Right lung (tissue), 5 donors: ENCODE results near the gene ATF7. TPM values are rescaled to one million over a fixed set of nuclear protein-coding genes. Genes with fewer than 3 reads are reported as not detected.
"Not testable (repeated sequence)": the region's sequence is repeated elsewhere in the genome, so short reads cannot be mapped to it uniquely, and the experiment has no call there.

Experiments
- DNase-seq, 2 donors: peaks; one replicate each; pipeline ENCODE4 v3.0.0-alpha.2; 2013
- polyA plus RNA-seq, 5 donors: library from polyadenylated mRNA; unstranded; fragments of 120-200 nt; gene quantifications; one replicate each; pipeline versions ENCODE4 v1.2.1 to v1.2.3, GENCODE V29; 2013; ENCODE audit warnings: inconsistent platforms in 1 of 5, low replicate concordance in 1 of 5; ENCODE audit not compliant: insufficient read length in 5 of 5, insufficient read depth in 1 of 5

The ATF7 gene
- polyA plus RNA-seq, 5 donors: 50.6 to 77.4 (median 64.1) TPM

GRCh38 chr12:53635708-53636107 lies 9.5 kb upstream of the ATF7 start:
- not testable (repeated sequence) for DNase-seq

GRCh38 chr12:53631721-53632120 lies 5.5 kb upstream of the ATF7 start:
- DNase-seq: no peak

- DNase-seq: no peak
Observed at GRCh38 chr12:53627919-53628318, 1.7 kb upstream of the ATF7 start.

GRCh38 chr12:53626702-53627169 lies 554 bp upstream of the ATF7 start:
- no peak for DNase-seq

GRCh38 chr12:53625373-53625945 lies 723 bp downstream of the ATF7 start:
- no peak for DNase-seq

GRCh38 chr12:53624956-53625355 lies 1.2 kb downstream of the ATF7 start:
- DNase-seq: peak in 1 of 2 donors; percentile 7

- peak; percentile 33 to 36 for DNase-seq
Observed at GRCh38 chr12:53624458-53624857, 1.7 kb downstream of the ATF7 start.

- DNase-seq: peak; percentile 54 to 67
Observed at GRCh38 chr12:53623548-53624385, 2.4 kb downstream of the ATF7 start.

GRCh38 chr12:53622724-53623123 lies 3.5 kb downstream of the ATF7 start:
- DNase-seq: no peak

GRCh38 chr12:53618275-53618674 lies 7.9 kb downstream of the ATF7 start:
- no peak for DNase-seq

- no peak for DNase-seq
Observed at GRCh38 chr12:53617700-53618099, 8.5 kb downstream of the ATF7 start.

- no peak for DNase-seq
Observed at GRCh38 chr12:53616950-53617349, 9.2 kb downstream of the ATF7 start.

- no peak for DNase-seq
Observed at GRCh38 chr12:53613821-53614220, 12.4 kb downstream of the ATF7 start.

GRCh38 chr12:53612978-53613377 lies 13.2 kb downstream of the ATF7 start:
- DNase-seq: no peak

GRCh38 chr12:53611304-53611703 lies 14.9 kb downstream of the ATF7 start:
- no peak for DNase-seq

GRCh38 chr12:53606688-53607087 lies 19.5 kb downstream of the ATF7 start:
- DNase-seq: not testable (repeated sequence)

- DNase-seq: no peak
Observed at GRCh38 chr12:53604581-53604980, 21.6 kb downstream of the ATF7 start.

GRCh38 chr12:53603804-53604203 lies 22.4 kb downstream of the ATF7 start:
- no peak for DNase-seq

GRCh38 chr12:53603196-53603595 lies 23.0 kb downstream of the ATF7 start:
- no peak for DNase-seq

GRCh38 chr12:53602176-53602864 lies 23.9 kb downstream of the ATF7 start:
- no peak for DNase-seq

GRCh38 chr12:53601296-53601847 lies 24.8 kb downstream of the ATF7 start:
- no peak for DNase-seq
